CD4-positive, alpha-beta T cell treated with Interleukin-15 for 1 hour (primary cell): ENCODE measurements around the gene MRAP.

ENCODE experiments used
- DNase-seq: peaks from one replicate; pipeline ENCODE4 v3.0.0-alpha.2; 2020

The MRAP gene

GRCh38 chr21:32325706-32326105 lies 27.1 kb downstream of the MRAP start:
- no peak for DNase-seq

DNA sequence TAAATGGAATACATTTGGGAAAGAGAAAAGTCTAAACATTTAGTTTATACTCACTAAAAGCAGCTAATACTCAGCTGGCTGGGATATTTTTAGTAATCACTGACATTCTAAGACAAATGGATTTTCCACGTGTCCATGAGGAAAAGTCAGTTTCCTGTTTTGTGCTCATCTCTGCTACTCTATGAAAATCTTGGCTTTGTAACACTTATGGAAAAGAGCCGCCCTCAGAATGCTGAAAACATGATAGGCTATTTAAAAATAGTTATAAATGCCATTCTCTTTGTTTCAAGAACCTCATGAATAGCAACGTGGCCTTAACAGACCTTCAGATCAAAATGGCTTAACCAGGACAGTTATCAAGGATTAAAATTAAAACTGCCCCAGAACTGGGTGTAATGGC lies 29.9 kb downstream of the MRAP start:
- DNase-seq = no peak

GRCh38 chr21:32329331-32329730 lies 30.7 kb downstream of the MRAP start:
- DNase-seq = no peak

DNA sequence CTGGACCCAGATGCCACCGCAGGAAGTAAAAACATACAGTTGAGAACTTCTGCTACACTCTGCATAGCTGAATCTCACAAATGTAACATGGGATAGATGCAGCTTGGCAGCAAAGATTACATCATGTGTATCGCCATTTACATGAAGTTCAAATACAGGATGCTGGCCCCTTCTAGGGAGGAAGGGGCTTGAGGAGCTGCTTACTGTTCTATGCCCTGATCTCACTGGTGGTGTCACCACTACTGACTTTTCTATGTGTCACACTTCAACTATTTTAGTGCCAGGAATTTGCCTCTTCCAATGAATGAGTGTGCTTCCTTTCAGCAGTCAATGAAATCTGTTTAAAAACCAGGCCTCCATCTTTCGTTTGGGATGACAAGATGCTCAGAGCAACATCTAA lies 31.1 kb downstream of the MRAP start:
- DNase-seq = no peak

- DNase-seq = no peak
These were observed 32.2 kb downstream of the MRAP start for GRCh38 chr21:32330784-32331311.

GRCh38 chr21:32331444-32332305 lies 33.0 kb downstream of the MRAP start:
- no peak for DNase-seq

GRCh38 chr21:32332463-32332951 lies 33.9 kb downstream of the MRAP start:
- no peak for DNase-seq

GRCh38 chr21:32333953-32334673 lies 35.5 kb downstream of the MRAP start:
- DNase-seq = no peak

- DNase-seq = no peak
These were observed 36.4 kb downstream of the MRAP start for GRCh38 chr21:32334980-32335531.

GRCh38 chr21:32335601-32336575 lies 37.2 kb downstream of the MRAP start:
- no peak for DNase-seq

DNA sequence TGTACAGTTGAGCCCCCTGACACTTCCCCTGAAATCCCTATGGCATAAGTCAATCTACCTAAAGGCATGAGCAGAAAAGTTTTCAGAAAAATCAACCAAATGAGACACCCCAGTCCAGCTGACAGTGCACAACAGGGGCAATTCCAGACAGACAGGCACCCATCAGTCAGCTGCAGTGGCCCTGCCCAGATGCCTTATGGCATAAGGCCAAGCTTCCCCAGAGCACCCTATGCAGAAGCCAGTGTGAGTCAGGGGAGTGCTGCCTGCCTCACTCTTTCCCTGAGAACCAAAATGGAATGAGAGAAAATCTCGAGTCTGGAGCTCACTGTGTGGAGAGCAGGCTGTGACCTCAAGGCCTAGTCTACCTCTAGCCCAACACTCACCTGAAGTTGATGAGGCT lies 38.1 kb downstream of the MRAP start:
- no peak for DNase-seq

DNA sequence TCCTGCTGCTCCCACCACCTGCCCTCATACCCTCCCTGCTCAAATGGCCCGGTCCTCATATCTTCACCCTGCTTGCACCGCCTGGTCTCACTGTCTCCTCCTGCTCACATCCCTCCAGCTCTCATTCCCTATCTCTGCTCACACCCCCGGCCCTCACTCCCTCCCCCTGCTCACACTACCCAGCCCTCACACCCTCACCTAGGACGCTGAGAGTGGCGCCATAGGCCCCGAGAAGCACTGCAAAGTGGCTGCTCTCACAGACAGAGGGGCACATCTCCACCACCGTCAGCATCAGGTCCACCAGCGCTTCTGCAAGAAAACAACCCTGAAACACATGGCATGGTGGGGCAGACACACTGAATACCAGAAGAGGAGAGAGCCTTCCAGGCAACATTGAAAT lies 38.6 kb downstream of the MRAP start:
- DNase-seq = no peak

DNA sequence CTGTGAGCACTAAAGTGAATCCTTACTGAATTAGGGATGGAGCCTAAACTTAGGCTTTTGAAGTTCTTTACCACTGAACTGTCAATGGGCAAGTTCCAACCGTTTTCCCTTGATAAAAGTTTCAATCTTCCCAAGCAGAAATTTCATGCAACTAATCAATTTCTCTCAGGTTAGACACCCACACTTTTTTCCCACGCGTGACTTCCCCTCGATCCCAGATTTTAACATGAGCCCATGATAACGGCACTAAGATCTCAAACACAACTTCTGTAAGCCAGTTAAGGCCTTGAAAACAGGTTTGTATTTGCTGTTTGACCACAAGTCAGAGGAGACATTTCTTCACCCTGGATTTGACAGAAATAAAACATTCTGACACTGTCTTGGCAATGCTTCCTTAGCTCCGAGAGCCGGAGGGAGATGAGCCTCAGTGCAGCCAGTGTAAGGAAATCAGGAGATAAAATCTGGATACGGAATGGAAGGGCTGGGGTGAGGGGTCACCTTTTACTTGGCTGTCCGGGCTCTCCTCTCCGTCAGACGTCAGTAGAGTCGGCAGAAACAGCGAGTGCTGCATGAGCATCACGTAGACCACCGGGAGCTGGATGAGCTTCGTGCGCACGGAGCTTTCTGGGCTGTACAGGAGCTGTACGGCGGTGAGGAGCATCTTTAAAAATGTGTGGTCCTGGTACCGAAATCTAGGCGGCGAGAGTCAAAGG lies 39.7 kb downstream of the MRAP start:
- no peak for DNase-seq

GRCh38 chr21:32340863-32341848 lies 42.5 kb downstream of the MRAP start:
- DNase-seq = no peak

GRCh38 chr21:32346951-32347350 lies 48.3 kb downstream of the MRAP start:
- DNase-seq = no peak

DNA sequence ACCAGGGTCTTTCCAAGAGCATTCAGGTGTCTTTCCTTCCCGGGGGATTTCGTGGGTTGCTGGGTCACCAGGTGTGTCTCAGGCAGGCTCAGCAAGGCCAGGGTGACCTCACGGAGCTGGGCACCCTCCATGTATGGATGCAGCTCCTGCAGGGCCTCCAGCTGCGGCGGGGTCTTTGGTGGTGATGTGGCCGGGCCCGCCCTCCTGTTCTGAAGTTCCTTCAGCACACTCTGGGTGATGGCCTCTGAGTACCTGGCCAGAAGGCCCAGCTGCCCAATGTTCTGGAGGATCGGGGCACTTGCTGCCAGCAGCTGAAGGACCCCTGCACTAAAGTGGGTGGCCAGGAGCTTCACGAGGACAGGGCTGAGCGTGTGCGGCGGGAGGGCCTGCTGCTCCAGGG lies 48.7 kb downstream of the MRAP start:
- DNase-seq = no peak

DNA sequence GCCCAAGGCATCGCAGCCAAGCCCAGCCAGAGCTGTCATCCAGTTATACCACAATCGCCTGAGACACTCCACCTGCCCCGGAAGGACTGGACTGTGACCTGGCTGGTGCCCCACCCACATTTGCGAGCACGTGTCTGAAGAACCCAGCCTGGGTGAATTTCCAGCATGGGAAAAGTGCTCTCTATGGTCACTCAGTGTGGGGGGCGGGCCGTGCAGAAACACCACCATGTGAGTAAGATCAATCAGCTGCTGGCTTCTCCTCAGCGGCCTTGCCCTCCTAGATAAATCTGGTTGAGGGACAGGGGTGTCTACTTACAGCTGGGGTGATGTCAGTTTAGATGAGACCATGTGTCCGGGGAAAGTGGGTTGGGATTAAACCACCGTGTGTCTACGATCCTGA lies 49.3 kb downstream of the MRAP start:
- DNase-seq = no peak

DNA sequence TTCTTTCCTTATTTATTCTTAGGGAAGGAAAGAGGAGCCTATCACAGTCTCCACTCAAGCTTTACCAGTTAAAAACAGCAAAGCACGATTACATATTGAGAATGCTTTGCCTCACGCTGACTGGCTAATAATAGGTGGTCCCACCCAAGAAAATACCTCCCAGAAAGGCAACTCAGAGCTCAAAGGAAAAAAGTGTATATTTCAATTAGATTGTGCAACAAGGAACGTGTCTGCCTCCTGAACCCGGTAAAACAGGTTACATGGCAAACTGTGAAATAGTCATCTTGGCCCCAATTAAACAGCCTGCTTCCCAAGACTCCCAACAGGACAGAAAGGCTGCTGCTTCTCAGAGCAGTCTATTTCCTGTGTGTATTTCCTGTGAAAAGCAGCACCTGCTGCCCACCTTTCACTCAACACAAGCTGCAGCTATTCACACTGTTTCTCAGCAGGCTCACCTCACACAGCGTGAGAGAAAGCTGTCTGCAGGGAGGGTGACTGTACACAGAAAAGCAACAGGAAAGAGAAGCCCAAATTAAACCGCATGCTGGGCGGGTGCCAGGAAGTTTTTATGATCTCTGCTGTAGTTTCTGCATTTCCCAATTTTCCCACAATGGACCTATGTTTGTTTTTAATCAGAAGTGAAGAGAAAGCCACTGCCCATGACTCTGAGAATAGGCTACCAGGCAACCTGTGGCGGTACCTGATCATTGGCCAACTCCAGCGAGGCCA lies 50.1 kb downstream of the MRAP start:
- DNase-seq = no peak

- DNase-seq = no peak
These were observed 50.8 kb downstream of the MRAP start for GRCh38 chr21:32349333-32349944.
